ENCODE data around the gene CFAP99.

The CFAP99 gene

DNA sequence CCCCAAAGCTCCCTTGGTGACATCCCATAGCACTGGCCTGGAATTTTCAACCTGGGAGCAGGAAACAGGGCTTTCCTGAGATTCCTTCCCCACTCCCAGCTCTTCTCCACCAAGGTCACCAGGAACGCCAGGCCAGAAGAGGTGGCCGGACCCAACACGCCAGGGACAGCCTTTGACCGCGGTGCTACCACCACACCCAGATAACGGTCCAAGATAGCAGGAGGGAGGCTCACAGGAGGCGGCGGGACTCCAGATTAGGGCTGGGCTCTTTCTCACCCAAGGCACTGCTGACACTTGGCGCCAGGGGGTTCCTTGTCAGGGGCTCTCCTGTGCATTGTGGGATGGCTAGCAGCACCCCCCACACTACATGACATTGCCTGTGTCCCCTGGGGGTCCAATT lies 23.2 kb upstream of the CFAP99 start:
- ChIA-PET POLR2A (no interaction called here), CTCF (no interaction called here)
- DNase-seq (ENCODE audit: extremely low spot score) = no peak
- TF ChIP-seq SP1 (IDR thresholded peaks at IDR 0.05) (no peak), FOXM1 (IDR thresholded peaks at IDR 0.05; ENCODE audit: borderline replicate concordance) (no peak), CTBP1 (IDR thresholded peaks at IDR 0.05; ENCODE audit: borderline replicate concordance) (no peak), FOXA1 (IDR thresholded peaks at IDR 0.05) (no peak), ZNF384 (IDR thresholded peaks at IDR 0.05) (no peak), L3MBTL2 (conservative IDR thresholded peaks at IDR 0.05) (no peak), FOXK2 (IDR thresholded peaks at IDR 0.05) (no peak), ELF4 (IDR thresholded peaks at IDR 0.05) (no peak), ARNT (IDR thresholded peaks at IDR 0.05) (no peak), NFRKB (IDR thresholded peaks at IDR 0.05) (no peak), HDGF (IDR thresholded peaks at IDR 0.05; ENCODE audit: borderline replicate concordance) (no peak), BHLHE40 (IDR thresholded peaks at IDR 0.05; ENCODE audit: borderline replicate concordance) (no peak), TARDBP (IDR thresholded peaks at IDR 0.05) (no peak), SUZ12 (IDR thresholded peaks at IDR 0.05) (no peak), LEF1 (IDR thresholded peaks at IDR 0.05; ENCODE audit: borderline replicate concordance) (no peak)
- TF ChIP-seq, protein P1, sequence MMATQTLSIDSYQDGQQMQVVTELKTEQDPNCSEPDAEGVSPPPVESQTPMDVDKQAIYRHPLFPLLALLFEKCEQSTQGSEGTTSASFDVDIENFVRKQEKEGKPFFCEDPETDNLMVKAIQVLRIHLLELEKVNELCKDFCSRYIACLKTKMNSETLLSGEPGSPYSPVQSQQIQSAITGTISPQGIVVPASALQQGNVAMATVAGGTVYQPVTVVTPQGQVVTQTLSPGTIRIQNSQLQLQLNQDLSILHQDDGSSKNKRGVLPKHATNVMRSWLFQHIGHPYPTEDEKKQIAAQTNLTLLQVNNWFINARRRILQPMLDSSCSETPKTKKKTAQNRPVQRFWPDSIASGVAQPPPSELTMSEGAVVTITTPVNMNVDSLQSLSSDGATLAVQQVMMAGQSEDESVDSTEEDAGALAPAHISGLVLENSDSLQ (IDR thresholded peaks at IDR 0.05) = no peak

DNA sequence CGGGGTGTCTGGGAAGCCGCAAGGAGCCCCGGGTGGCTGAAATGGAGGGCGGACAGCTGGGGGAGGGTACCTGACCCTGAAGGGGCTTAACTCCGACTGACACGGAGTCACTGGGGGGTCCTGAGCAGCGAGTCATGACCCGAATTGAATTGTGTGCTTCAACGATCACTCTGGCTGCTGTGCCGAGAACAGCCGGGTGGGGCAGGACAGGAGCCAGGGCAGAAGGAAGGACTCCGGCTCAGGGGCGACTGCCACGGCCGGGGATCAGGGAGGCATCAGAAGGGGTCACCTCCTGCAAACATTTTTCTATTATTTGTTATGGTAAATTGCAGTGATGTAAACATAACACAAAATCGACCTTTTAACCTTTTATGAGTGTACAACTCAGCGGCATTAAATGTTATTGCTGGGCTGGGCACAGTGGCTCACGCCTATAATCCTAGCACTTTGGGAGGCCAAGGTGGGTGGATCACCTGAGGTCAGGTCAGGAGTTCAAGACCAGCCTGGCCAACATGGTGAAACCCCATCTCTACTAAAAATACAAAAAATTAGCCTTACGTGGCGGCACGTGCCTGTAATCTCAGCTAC lies 21.9 kb upstream of the CFAP99 start:
- CTCF ChIA-PET = no interaction called here
- DNase-seq (ENCODE audit: extremely low spot score) = no peak
- POLR2A ChIA-PET = no interaction called here
- TF ChIP-seq FOXM1 (IDR thresholded peaks at IDR 0.05; ENCODE audit: borderline replicate concordance) (no peak), SP1 (IDR thresholded peaks at IDR 0.05) (no peak), CTBP1 (IDR thresholded peaks at IDR 0.05; ENCODE audit: borderline replicate concordance) (no peak), HDGF (IDR thresholded peaks at IDR 0.05; ENCODE audit: borderline replicate concordance) (no peak)
- TF ChIP-seq, protein P1 (IDR thresholded peaks at IDR 0.05) = no peak

- TF ChIP-seq ZNF384 (IDR thresholded peaks at IDR 0.05) (no peak), NFRKB (IDR thresholded peaks at IDR 0.05) (no peak), ELF4 (IDR thresholded peaks at IDR 0.05) (no peak), FOXK2 (IDR thresholded peaks at IDR 0.05) (no peak), CTBP1 (IDR thresholded peaks at IDR 0.05; ENCODE audit: borderline replicate concordance) (no peak), ARNT (IDR thresholded peaks at IDR 0.05) (no peak), L3MBTL2 (conservative IDR thresholded peaks at IDR 0.05) (no peak), LEF1 (IDR thresholded peaks at IDR 0.05; ENCODE audit: borderline replicate concordance) (no peak), FOXA1 (IDR thresholded peaks at IDR 0.05) (no peak), TARDBP (IDR thresholded peaks at IDR 0.05) (no peak), BHLHE40 (IDR thresholded peaks at IDR 0.05; ENCODE audit: borderline replicate concordance) (no peak), HDGF (IDR thresholded peaks at IDR 0.05; ENCODE audit: borderline replicate concordance) (no peak)
- TF ChIP-seq, protein P1 (IDR thresholded peaks at IDR 0.05) = no peak
- DNase-seq (ENCODE audit: extremely low spot score) = no peak
- ChIA-PET POLR2A (no interaction called here), CTCF (no interaction called here)
Measured at GRCh38 chr4:2397596-2398379, 21.0 kb upstream of the CFAP99 start.

GRCh38 chr4:2399216-2399615 lies 19.5 kb upstream of the CFAP99 start:
- CTCF ChIA-PET = no interaction called here
- no peak for DNase-seq (ENCODE audit: extremely low spot score)
- POLR2A ChIA-PET = no interaction called here
- no peak for TF ChIP-seq CTBP1 (IDR thresholded peaks at IDR 0.05; ENCODE audit: borderline replicate concordance)
- TF ChIP-seq BHLHE40 (IDR thresholded peaks at IDR 0.05; ENCODE audit: borderline replicate concordance) = no peak
- no peak for TF ChIP-seq HDGF (IDR thresholded peaks at IDR 0.05; ENCODE audit: borderline replicate concordance)
- TF ChIP-seq, protein P1 (IDR thresholded peaks at IDR 0.05) = no peak
- TF ChIP-seq NFRKB (IDR thresholded peaks at IDR 0.05) = no peak
- TF ChIP-seq SP1 (IDR thresholded peaks at IDR 0.05) = no peak
- TF ChIP-seq ZNF384 (IDR thresholded peaks at IDR 0.05) = no peak
- no peak for TF ChIP-seq ELF4 (IDR thresholded peaks at IDR 0.05)
- TF ChIP-seq FOXK2 (IDR thresholded peaks at IDR 0.05) = no peak
- TF ChIP-seq ARNT (IDR thresholded peaks at IDR 0.05) = no peak
- TF ChIP-seq LEF1 (IDR thresholded peaks at IDR 0.05; ENCODE audit: borderline replicate concordance) = no peak
- no peak for TF ChIP-seq FOXA1 (IDR thresholded peaks at IDR 0.05)
- TF ChIP-seq L3MBTL2 (conservative IDR thresholded peaks at IDR 0.05) = no peak
- no peak for TF ChIP-seq SUZ12 (IDR thresholded peaks at IDR 0.05)
- no peak for TF ChIP-seq TARDBP (IDR thresholded peaks at IDR 0.05)
- no peak for TF ChIP-seq FOXM1 (IDR thresholded peaks at IDR 0.05; ENCODE audit: borderline replicate concordance)

- CTCF ChIA-PET = no interaction called here
- TF ChIP-seq BHLHE40 (IDR thresholded peaks at IDR 0.05; ENCODE audit: borderline replicate concordance) (no peak), ZNF384 (IDR thresholded peaks at IDR 0.05) (no peak), ARNT (IDR thresholded peaks at IDR 0.05) (no peak), L3MBTL2 (conservative IDR thresholded peaks at IDR 0.05) (no peak), FOXK2 (IDR thresholded peaks at IDR 0.05) (no peak), SUZ12 (IDR thresholded peaks at IDR 0.05) (no peak), HDGF (IDR thresholded peaks at IDR 0.05; ENCODE audit: borderline replicate concordance) (no peak), SP1 (IDR thresholded peaks at IDR 0.05) (no peak), NFRKB (IDR thresholded peaks at IDR 0.05) (no peak), TARDBP (IDR thresholded peaks at IDR 0.05) (no peak), FOXM1 (IDR thresholded peaks at IDR 0.05; ENCODE audit: borderline replicate concordance) (no peak), FOXA1 (IDR thresholded peaks at IDR 0.05) (no peak)
- POLR2A ChIA-PET = interaction anchor here (1.2 kb wide), 1 partner anchor 13 kb away, joined by 3 read pairs; no protein-coding TSS in a partner anchor
- no peak for DNase-seq (ENCODE audit: extremely low spot score)
Measured at GRCh38 chr4:2399631-2400190, 19.0 kb upstream of the CFAP99 start.

Data from HEK293T (cell line).